ENCODE results near the gene CYB5D1.

DNA sequence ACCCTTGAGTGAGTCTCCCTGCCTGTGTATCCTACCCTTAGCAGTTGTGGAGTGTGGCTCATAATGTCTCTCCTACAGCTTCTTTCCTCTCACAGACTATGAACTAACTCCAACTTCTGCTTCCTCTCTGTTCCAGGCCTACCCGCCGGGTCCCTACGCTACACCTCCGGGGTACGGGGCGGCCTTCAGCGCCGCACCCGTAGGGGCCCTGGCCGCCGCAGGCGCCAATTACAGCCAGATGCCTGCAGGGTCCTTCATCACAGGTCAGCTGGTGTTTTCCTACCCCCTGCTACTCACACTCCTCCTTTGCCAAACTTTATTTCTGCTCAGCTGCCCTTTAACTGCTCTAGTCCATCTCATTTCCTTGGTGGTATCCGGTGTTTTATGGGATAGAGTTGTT is 52.9 kb downstream of the CYB5D1 start:
- TF ChIP-seq, protein P1, sequence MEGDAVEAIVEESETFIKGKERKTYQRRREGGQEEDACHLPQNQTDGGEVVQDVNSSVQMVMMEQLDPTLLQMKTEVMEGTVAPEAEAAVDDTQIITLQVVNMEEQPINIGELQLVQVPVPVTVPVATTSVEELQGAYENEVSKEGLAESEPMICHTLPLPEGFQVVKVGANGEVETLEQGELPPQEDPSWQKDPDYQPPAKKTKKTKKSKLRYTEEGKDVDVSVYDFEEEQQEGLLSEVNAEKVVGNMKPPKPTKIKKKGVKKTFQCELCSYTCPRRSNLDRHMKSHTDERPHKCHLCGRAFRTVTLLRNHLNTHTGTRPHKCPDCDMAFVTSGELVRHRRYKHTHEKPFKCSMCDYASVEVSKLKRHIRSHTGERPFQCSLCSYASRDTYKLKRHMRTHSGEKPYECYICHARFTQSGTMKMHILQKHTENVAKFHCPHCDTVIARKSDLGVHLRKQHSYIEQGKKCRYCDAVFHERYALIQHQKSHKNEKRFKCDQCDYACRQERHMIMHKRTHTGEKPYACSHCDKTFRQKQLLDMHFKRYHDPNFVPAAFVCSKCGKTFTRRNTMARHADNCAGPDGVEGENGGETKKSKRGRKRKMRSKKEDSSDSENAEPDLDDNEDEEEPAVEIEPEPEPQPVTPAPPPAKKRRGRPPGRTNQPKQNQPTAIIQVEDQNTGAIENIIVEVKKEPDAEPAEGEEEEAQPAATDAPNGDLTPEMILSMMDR (IDR thresholded peaks at IDR 0.05; ENCODE audit: poor library complexity), result no peak
- no peak for TF ChIP-seq EZH2 (IDR thresholded peaks at IDR 0.05; ENCODE audit: borderline replicate concordance)
